Cardiac fibroblast (primary cell): Measurements from ENCODE around the gene SNU13.
"Not testable (repeated sequence)": the region's sequence is repeated elsewhere in the genome, so short reads cannot be mapped to it uniquely, and the experiment has no call there.

ENCODE experiments used
- DNase-seq, 2 donors: peaks; one replicate each; pipeline versions ENCODE4 v3.0.0 to v3.0.0-alpha.2; 2010; ENCODE audit warnings: low read depth in 2 of 2
- H3K4me3 ChIP-seq, 2 donors: replicated peaks in 1 of 2; 1 replicate in 1 of 2; 2 replicates in 1 of 2; pipeline ENCODE4 v1.5.1; 2011; ENCODE audit warnings: low read depth in 2 of 2, low read length in 2 of 2, mild to moderate bottlenecking in 2 of 2, moderate library complexity in 1 of 2
- CTCF ChIP-seq: IDR thresholded peaks from one replicate; pipeline ENCODE4 v1.5.1; 2011; ENCODE audit warnings: low read depth, mild to moderate bottlenecking, low read length, inconsistent platforms

SNU13 gene

DNA sequence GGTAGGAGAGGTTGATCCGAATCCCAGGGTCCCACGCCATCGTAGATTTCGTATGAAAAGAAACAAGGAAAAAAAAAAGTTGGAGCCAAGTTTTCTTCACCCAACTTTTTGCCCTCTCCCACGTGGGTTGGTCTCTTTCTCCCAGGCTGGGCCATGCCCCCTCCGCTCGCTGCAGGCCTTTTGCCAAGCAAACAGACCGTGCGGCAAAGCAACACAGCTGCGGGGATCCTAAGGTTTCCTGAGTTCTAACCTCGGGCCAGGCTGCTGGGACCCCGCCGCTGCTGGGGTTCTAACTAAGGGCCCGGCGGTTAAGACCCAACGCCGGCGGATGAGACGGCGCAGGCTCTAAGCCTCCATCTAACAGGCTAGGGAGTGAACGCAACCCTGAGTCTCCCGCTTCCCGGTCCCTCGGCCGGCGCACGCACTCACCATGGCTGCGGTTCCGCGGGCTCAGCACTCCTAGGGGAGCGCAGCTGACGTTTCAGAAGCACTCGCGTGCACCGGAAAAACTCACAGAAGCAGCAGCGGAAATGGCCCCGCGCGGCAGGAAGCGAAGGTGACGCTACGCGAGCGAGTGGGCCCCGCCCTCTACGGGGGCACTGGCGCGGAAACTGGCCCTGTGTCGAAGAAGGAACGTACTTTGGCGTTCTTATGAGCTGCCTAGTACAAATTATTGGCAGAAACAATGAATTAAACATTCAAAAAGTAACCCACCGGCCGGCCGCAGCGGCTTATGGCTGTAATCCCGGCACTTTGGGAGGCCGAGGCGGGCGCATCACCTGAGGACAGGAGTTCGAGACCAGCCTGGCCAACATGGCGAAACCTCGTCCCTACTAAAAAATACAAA, at the start of gene SNU13:
Gene SNU13, minus strand, starts transcription at position 503 of the 847 bp plus-strand sequence. Its CDS starts 71 bp downstream, at position 432.
- no peak for TF ChIP-seq CTCF
- peak within 1 kb of the TSS; percentile 87 to 89 for H3K4me3 ChIP-seq
- peak; percentile 92 to 94 for DNase-seq

- not testable (repeated sequence) for DNase-seq, H3K4me3 ChIP-seq
Observed at GRCh38 chr22:41733241-41733640, 44.6 kb upstream of the SNU13 start.

GRCh38 chr22:41732096-41732772, 43.6 kb upstream of the SNU13 start:
- no peak for TF ChIP-seq CTCF
- DNase-seq, result no peak
- H3K4me3 ChIP-seq, result no peak overlapping the region

DNA sequence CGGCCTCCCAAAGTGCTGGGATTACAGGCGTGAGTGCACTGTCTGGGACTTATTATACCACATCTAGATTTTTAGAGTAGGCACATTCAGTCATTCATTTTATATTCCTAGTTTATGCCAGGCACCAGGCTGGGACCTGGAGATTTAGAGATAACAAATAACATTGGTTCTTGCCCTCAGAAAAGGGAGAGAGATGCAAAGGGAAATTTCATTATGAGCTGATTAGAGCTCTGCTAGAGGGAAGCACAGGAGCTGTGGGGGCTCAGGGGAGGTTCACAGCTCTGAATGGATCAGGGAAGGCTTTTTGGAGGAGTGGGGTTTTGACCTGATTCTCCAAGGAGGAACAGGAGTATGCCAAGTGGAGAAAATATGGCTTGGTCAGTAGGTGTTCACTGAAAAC, 42.9 kb upstream of the SNU13 start:
- TF ChIP-seq CTCF, result no peak
- DNase-seq, result no peak
- no peak overlapping the region for H3K4me3 ChIP-seq

GRCh38 chr22:41725510-41726110, 36.9 kb upstream of the SNU13 start:
- no peak for TF ChIP-seq CTCF
- peak in 1 of 2 donors; percentile 3 for DNase-seq
- no peak overlapping the region for H3K4me3 ChIP-seq

DNA sequence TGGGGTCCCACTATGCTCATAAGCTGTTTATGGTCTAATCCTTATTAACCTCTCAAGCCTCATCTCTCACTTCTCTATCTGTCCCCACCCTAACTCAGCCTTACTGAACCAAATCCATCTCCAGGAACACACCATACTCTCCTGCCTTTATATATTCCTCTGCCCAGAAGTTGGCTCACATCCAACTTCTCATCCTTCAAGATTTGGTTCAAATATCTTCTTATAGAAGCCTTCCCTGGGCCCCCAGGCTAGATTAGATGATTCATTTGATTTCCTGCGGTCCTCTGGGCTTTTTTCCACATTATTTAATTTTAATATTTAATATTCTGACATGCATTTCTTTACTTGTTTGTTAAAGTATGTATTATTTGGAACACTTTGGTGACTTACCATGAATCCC, 33.8 kb upstream of the SNU13 start:
- DNase-seq, result no peak
- no peak for TF ChIP-seq CTCF
- H3K4me3 ChIP-seq, result no peak overlapping the region

DNA sequence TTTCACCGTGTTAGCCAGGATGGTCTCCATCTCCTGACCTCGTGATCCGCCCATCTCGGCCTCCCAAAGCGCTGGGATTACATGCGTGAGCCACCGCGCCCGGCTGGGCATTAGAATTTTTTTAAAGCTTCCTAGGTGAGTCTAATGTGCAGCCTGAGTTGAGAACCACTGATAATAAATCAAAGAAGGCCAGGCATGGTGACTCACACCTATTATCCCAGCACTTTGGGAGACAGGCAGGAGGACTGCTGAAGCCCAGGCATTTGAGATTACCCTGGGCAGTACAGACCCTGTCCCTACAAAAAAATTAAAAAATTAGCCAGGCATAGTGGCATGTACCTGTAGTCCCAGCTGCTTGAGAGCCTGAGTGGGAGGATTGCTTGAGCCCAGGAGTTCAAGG, 24.3 kb upstream of the SNU13 start:
- H3K4me3 ChIP-seq, result no peak overlapping the region
- no peak for DNase-seq
- TF ChIP-seq CTCF, result no peak
